22Rv1 (cell line): ENCODE results near the gene ADRM1.

Source experiments
- H3K27ac ChIP-seq: fragments of 450-650 bp; 2 replicates; pipeline ENCODE4 v1.5.1; 2017
- ZFX ChIP-seq: fragments of 450-650 bp; IDR thresholded peaks from 2 replicates; pipeline ENCODE4 v1.6.1; 2017; ENCODE audit warnings: antibody characterized with exemption, borderline replicate concordance
- TF ChIP-seq, protein P1 (sequence below): fragments of 450-650 bp; IDR thresholded peaks from 2 replicates; pipeline ENCODE4 v1.5.1; 2017; ENCODE audit warnings: mild to moderate bottlenecking

Gene ADRM1

GRCh38 chr20:62311832-62312661, 9.2 kb downstream of the ADRM1 start:
- H3K27ac ChIP-seq = no peak overlapping the region
- TF ChIP-seq, protein P1, sequence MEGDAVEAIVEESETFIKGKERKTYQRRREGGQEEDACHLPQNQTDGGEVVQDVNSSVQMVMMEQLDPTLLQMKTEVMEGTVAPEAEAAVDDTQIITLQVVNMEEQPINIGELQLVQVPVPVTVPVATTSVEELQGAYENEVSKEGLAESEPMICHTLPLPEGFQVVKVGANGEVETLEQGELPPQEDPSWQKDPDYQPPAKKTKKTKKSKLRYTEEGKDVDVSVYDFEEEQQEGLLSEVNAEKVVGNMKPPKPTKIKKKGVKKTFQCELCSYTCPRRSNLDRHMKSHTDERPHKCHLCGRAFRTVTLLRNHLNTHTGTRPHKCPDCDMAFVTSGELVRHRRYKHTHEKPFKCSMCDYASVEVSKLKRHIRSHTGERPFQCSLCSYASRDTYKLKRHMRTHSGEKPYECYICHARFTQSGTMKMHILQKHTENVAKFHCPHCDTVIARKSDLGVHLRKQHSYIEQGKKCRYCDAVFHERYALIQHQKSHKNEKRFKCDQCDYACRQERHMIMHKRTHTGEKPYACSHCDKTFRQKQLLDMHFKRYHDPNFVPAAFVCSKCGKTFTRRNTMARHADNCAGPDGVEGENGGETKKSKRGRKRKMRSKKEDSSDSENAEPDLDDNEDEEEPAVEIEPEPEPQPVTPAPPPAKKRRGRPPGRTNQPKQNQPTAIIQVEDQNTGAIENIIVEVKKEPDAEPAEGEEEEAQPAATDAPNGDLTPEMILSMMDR = no peak
- no peak for TF ChIP-seq ZFX

GRCh38 chr20:62312662-62312977, 9.8 kb downstream of the ADRM1 start:
- no peak for TF ChIP-seq ZFX
- TF ChIP-seq, protein P1 = no peak
- no peak overlapping the region for H3K27ac ChIP-seq

- H3K27ac ChIP-seq = no peak overlapping the region
- TF ChIP-seq ZFX = no peak
- TF ChIP-seq, protein P1 = no peak
Measured at GRCh38 chr20:62313021-62313420, 10.2 kb downstream of the ADRM1 start.

GRCh38 chr20:62313460-62314338, 10.9 kb downstream of the ADRM1 start:
- no peak overlapping the region for H3K27ac ChIP-seq
- TF ChIP-seq, protein P1 = no peak
- TF ChIP-seq ZFX = no peak

DNA sequence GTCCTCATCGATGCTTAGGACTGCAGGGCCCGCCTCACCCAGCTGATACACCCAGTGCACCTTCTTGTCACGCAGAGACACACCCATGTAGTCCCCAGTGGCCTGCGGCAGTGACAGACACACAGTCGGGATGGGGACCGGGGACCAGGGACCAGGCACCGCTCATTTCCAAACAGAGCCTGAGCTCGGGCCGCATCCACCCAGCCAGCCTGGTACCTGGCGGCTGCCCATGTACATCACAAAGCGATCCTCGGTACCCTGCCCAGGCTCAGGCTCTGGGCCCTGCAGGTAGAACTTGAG, 11.5 kb downstream of the ADRM1 start:
- H3K27ac ChIP-seq = no peak overlapping the region
- TF ChIP-seq ZFX = no peak
- TF ChIP-seq, protein P1 = no peak

- TF ChIP-seq, protein P1 = no peak
- no peak for TF ChIP-seq ZFX
- no peak overlapping the region for H3K27ac ChIP-seq
Measured at GRCh38 chr20:62314711-62315302, 12.0 kb downstream of the ADRM1 start.

DNA sequence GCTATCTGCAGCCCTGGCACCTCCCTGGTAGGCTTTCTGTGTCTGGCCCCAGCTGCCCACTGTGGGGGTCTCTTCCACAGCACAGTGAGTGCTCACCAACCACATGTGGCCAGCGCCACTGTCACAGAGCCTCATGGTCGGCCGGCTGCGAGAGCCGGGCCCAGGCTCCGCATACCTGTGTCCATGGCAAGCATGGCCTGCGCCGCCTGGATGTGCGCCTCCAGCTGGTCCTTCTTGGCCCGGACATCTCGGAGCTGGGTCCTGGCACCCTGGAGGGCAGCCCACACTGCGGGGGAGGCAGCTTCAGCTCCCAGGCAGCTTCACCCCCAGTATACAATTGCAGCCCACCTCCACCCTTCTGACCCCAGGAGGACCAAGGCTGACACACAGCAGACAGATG, 13.0 kb downstream of the ADRM1 start:
- TF ChIP-seq, protein P1 = no peak
- no peak for TF ChIP-seq ZFX

More for the DNA sequence above, 13.0 kb downstream of the ADRM1 start:
- H3K27ac ChIP-seq = no peak overlapping the region
